Measurements from ENCODE around the gene RTL1. TPM values are rescaled to one million over a fixed set of nuclear protein-coding genes. Genes with fewer than 3 reads are reported as not detected.

Gene RTL1
- polyA plus RNA-seq, 1 of the 3 experiments (the other 2 are of a cell fraction), result 0.07 TPM

GRCh38 chr14:100874411-100875091 is 29.0 kb downstream of the RTL1 start:
- Histone ChIP-seq H3K4me3 (ENCODE audit: low read depth in 2 of 2, low read length in 1 of 2) (no peak overlapping the region), H3K27me3 (ENCODE audit: insufficient read depth) (no peaks in the 10 kb centered on the region), H3K9ac (no peak overlapping the region), H3K4me1 (ENCODE audit: control insufficient read depth in 1 of 2, insufficient read depth in 2 of 2, low read depth in 1 of 2, low read length in 1 of 2) (peaks cover 0 to 12% of the 10 kb centered on the region in 2 experiments; a peak in 1 of 4 replicates), H2AFZ (ENCODE audit: low read depth) (no peak overlapping the region), H3K27ac (ENCODE audit: low read depth in 2 of 2, low read length in 1 of 2) (no peak overlapping the region; a peak in 1 of 4 replicates), H3K79me2 (ENCODE audit: insufficient read depth) (no peaks in the 10 kb centered on the region), H3F3A (replicated peaks; ENCODE audit: insufficient read depth) (no peaks in the 10 kb centered on the region), H3K9me2 (no peaks in the 10 kb centered on the region), H3K4me2 (no peak overlapping the region), H4K20me1 (ENCODE audit: insufficient read depth) (no peaks in the 10 kb centered on the region), H3K9me3 (no peaks in the 10 kb centered on the region), H3K36me3 (replicated peaks in 1 of 2; ENCODE audit: control insufficient read depth in 1 of 2, insufficient read depth in 2 of 2, low read length in 1 of 2) (no peaks in the 10 kb centered on the region)
- TF ChIP-seq FOXM1 (IDR thresholded peaks at IDR 0.05; ENCODE audit: low read depth) (no peak), RCOR1 (IDR thresholded peaks at IDR 0.05; ENCODE audit: low read length) (no peak), TCF12 (IDR thresholded peaks at IDR 0.05) (no peak)
- no peak for DNase-seq
- POLR2A ChIA-PET, result interaction anchor here (0.8 kb wide), 1 partner anchor 9 kb away, joined by 4 read pairs; no protein-coding TSS in a partner anchor
- WGBS (ENCODE audit: low lambda C conversion rate), result 89% methylated on average over 15 of the region's 21 CpGs
- CTCF ChIA-PET, result interaction anchor here (1.7 kb wide), 1 partner anchor 22 kb away, joined by 4 read pairs; no protein-coding TSS in a partner anchor

- CTCF ChIA-PET, result interaction anchor here (1.7 kb wide), 1 partner anchor 22 kb away, joined by 4 read pairs; no protein-coding TSS in a partner anchor
These were observed 29.5 kb downstream of the RTL1 start for GRCh38 chr14:100874051-100874410.

More at GRCh38 chr14:100874051-100874410, 29.5 kb downstream of the RTL1 start:
- Histone ChIP-seq H2AFZ (ENCODE audit: low read depth) (no peak overlapping the region), H3F3A (replicated peaks; ENCODE audit: insufficient read depth) (no peaks in the 10 kb centered on the region), H3K27me3 (ENCODE audit: insufficient read depth) (no peaks in the 10 kb centered on the region), H3K9ac (no peak overlapping the region), H3K9me2 (no peaks in the 10 kb centered on the region), H3K27ac (ENCODE audit: low read depth in 2 of 2, low read length in 1 of 2) (no peak overlapping the region), H4K20me1 (ENCODE audit: insufficient read depth) (no peaks in the 10 kb centered on the region), H3K9me3 (no peaks in the 10 kb centered on the region), H3K36me3 (replicated peaks in 1 of 2; ENCODE audit: control insufficient read depth in 1 of 2, insufficient read depth in 2 of 2, low read length in 1 of 2) (no peaks in the 10 kb centered on the region), H3K4me1 (ENCODE audit: control insufficient read depth in 1 of 2, insufficient read depth in 2 of 2, low read depth in 1 of 2, low read length in 1 of 2) (peaks cover 0 to 7% of the 10 kb centered on the region in 2 experiments; a peak in 1 of 4 replicates), H3K4me3 (ENCODE audit: low read depth in 2 of 2, low read length in 1 of 2) (no peak overlapping the region), H3K4me2 (no peak overlapping the region), H3K79me2 (ENCODE audit: insufficient read depth) (no peaks in the 10 kb centered on the region)
- TF ChIP-seq GABPA (IDR thresholded peaks at IDR 0.05; ENCODE audit: low read depth) (no peak), TCF12 (IDR thresholded peaks at IDR 0.05) (no peak), MAX (IDR thresholded peaks at IDR 0.05; ENCODE audit: low read depth) (no peak), MXI1 (IDR thresholded peaks at IDR 0.05; ENCODE audit: low read depth, low read length) (no peak), RFX5 (IDR thresholded peaks at IDR 0.05; ENCODE audit: low read length) (no peak), FOSL2 (IDR thresholded peaks at IDR 0.05; ENCODE audit: borderline replicate concordance, low read depth) (no peak), CTCF (IDR thresholded peaks at IDR 0.05) (no peak), SIN3A (IDR thresholded peaks at IDR 0.05; ENCODE audit: borderline replicate concordance, low read depth, low read length) (no peak), CHD2 (IDR thresholded peaks at IDR 0.05; ENCODE audit: low read length, partially characterized antibody) (no peak), RAD21 (IDR thresholded peaks at IDR 0.05; ENCODE audit: low read length) (no peak), YY1 (IDR thresholded peaks at IDR 0.05; ENCODE audit: low read depth) (no peak), SMC3 (IDR thresholded peaks at IDR 0.05; ENCODE audit: low read depth, low read length) (no peak), TAF1 (IDR thresholded peaks at IDR 0.05; ENCODE audit: borderline replicate concordance, low read depth, low read length) (no peak), EP300 (IDR thresholded peaks at IDR 0.05; ENCODE audit: borderline replicate concordance in 1 of 2, low read depth in 1 of 2, low read length in 1 of 2) (no peak)
- TF ChIP-seq, protein P1, sequence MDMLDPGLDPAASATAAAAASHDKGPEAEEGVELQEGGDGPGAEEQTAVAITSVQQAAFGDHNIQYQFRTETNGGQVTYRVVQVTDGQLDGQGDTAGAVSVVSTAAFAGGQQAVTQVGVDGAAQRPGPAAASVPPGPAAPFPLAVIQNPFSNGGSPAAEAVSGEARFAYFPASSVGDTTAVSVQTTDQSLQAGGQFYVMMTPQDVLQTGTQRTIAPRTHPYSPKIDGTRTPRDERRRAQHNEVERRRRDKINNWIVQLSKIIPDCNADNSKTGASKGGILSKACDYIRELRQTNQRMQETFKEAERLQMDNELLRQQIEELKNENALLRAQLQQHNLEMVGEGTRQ (IDR thresholded peaks at IDR 0.05; ENCODE audit: borderline replicate concordance, low read depth, low read length), result no peak
- TF ChIP-seq, protein P2, sequence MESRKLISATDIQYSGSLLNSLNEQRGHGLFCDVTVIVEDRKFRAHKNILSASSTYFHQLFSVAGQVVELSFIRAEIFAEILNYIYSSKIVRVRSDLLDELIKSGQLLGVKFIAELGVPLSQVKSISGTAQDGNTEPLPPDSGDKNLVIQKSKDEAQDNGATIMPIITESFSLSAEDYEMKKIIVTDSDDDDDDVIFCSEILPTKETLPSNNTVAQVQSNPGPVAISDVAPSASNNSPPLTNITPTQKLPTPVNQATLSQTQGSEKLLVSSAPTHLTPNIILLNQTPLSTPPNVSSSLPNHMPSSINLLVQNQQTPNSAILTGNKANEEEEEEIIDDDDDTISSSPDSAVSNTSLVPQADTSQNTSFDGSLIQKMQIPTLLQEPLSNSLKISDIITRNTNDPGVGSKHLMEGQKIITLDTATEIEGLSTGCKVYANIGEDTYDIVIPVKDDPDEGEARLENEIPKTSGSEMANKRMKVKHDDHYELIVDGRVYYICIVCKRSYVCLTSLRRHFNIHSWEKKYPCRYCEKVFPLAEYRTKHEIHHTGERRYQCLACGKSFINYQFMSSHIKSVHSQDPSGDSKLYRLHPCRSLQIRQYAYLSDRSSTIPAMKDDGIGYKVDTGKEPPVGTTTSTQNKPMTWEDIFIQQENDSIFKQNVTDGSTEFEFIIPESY (IDR thresholded peaks at IDR 0.05; ENCODE audit: borderline replicate concordance, low read depth), result no peak
- TF ChIP-seq, protein P3, sequence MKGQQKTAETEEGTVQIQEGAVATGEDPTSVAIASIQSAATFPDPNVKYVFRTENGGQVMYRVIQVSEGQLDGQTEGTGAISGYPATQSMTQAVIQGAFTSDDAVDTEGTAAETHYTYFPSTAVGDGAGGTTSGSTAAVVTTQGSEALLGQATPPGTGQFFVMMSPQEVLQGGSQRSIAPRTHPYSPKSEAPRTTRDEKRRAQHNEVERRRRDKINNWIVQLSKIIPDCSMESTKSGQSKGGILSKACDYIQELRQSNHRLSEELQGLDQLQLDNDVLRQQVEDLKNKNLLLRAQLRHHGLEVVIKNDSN (IDR thresholded peaks at IDR 0.05; ENCODE audit: borderline replicate concordance, low read depth), result no peak
- no peak for DNase-seq
- POLR2A ChIA-PET, result no interaction called here
- WGBS (ENCODE audit: low lambda C conversion rate), result no CpG with 5 or more reads among the region's 4 CpGs
